Gastrocnemius medialis (tissue), 4 donors: ENCODE data around the gene KPNA6. TPM values are rescaled to one million over a fixed set of nuclear protein-coding genes. Genes with fewer than 3 reads are reported as not detected.
A peak's percentile ranks its signal among the peaks of the same experiment; 100 is the strongest.

Experiments used
- ATAC-seq, 2 donors: fragments of 150-250 bp; one replicate each; pipeline ENCODE4 v1.9.1; 2016
- DNase-seq, 2 donors: peaks; one replicate each; pipeline ENCODE4 v3.0.0-alpha.2; 2019
- H3K27ac ChIP-seq, 4 donors: fragments of 200-600 bp; sonication (generic); 1 replicate in 1 of 4; 2 replicates in 3 of 4; pipeline ENCODE4 v1.5.1; 2016 to 2018; ENCODE audit warnings: mild to moderate bottlenecking in 2 of 4, moderate library complexity in 1 of 4
- H3K27me3 ChIP-seq, 3 donors: fragments of 200-600 bp; sonication (generic) in 2 of 3; 1 replicate in 1 of 3; 2 replicates in 2 of 3; pipeline versions ENCODE4 v1.5.1 to v1.6.0; 2016 to 2019; ENCODE audit warnings: mild to moderate bottlenecking in 1 of 3, moderate library complexity in 1 of 3
- H3K36me3 ChIP-seq, 2 donors: fragments of 200-600 bp; sonication (generic) in 1 of 2; one replicate each; pipeline ENCODE4 v1.5.1; 2017 to 2018
- H3K4me1 ChIP-seq, 2 donors: fragments of 200-600 bp; sonication (generic) in 1 of 2; one replicate each; pipeline ENCODE4 v1.5.1; 2016 to 2017; ENCODE audit warnings: mild to moderate bottlenecking in 2 of 2
- H3K4me3 ChIP-seq, 4 donors: fragments of 200-600 bp; sonication (generic) in 3 of 4; 1 replicate in 1 of 4; 2 replicates in 3 of 4; pipeline ENCODE4 v1.5.1; 2016 to 2019; ENCODE audit warnings: mild to moderate bottlenecking in 2 of 4
- H3K9me3 ChIP-seq, 3 donors: fragments of 200-600 bp; sonication (generic) in 2 of 3; 1 replicate in 1 of 3; 2 replicates in 2 of 3; pipeline ENCODE4 v1.5.1; 2016 to 2019
- CTCF ChIP-seq, 5 experiments: fragments of 450-650 bp in 3 of 5; fragments of 200-600 bp in 2 of 5; sonication (generic) in 2 of 5; IDR thresholded peaks in 4 of 5; conservative IDR thresholded peaks in 1 of 5; 1 replicate in 4 of 5; 2 replicates in 1 of 5; pipeline ENCODE4 v1.5.1; 2016 to 2019; ENCODE audit warnings: antibody characterized with exemption in 5 of 5, mild to moderate bottlenecking in 3 of 5, moderate library complexity in 3 of 5
- POLR2A ChIP-seq, 2 donors: fragments of 450-650 bp; IDR thresholded peaks; one replicate each; pipeline ENCODE4 v1.6.1; 2017; ENCODE audit warnings: antibody characterized with exemption in 2 of 2, mild to moderate bottlenecking in 2 of 2, moderate library complexity in 2 of 2
- in situ Hi-C, 4 donors: fragments of 200-750 bp; cut with MboI; loops; one replicate each; pipeline versions ENCODE4 v1.15.0 to v1.8.0; 2017; ENCODE audit warnings: low sequenced_read_pairs in 4 of 4
- intact Hi-C: fragments of 100-400 bp; cut with DNase I; formaldehyde crosslinking; loops from one replicate; pipeline ENCODE4 v1.15.1; 2023; ENCODE audit warnings: low total_unique reads
- total RNA-seq, 4 donors: library from RNA; depleted of rRNA; stranded (reverse); fragments of >200 nt; gene quantifications; one replicate each; pipeline versions ENCODE4 v1.1.0 to v1.2.3, GENCODE V29; 2016

KPNA6 gene
- total RNA-seq, 4 donors from 2014 or later, result 67.3 to 80.7 (median 74.4) TPM

- Histone ChIP-seq H3K4me3 (peak within 1 kb of the TSS; percentile 69 to 84 (median 76)), H3K9me3 (no peaks in the 10 kb centered on the region), H3K36me3 (peaks cover 0 to 33% of the 10 kb centered on the region in 2 donors), H3K4me1 (peaks cover 33 to 40% of the 10 kb centered on the region in 2 donors), H3K27ac (peak within 1 kb of the TSS; percentile 92 to 98 (median 94)), H3K27me3 (no peaks in the 10 kb centered on the region)
- DNase-seq (peak; percentile 90 to 92), ATAC-seq (peak; percentile 88 to 91)
- TF ChIP-seq CTCF (IDR thresholded peaks at IDR 0.05 in 4 of 5, conservative IDR thresholded peaks at IDR 0.05 in 1 of 5) (peak in 2 of 5 experiments; percentile 15 to 39), POLR2A (IDR thresholded peaks at IDR 0.05) (peak; percentile 72 to 75)
- in situ Hi-C loops (no loop called here), intact Hi-C loops (loop anchor here (2.0 to 5.0 kb wide), 2 partner anchors 21 to 72 kb away; partner anchors contain the start of genes CCDC28B and KPNA6)
Measured at GRCh38 chr1:32179443-32180185, 71.8 kb downstream of the KPNA6 start, which contains the start of gene TXLNA. TXLNA (plus strand) TSS chr1:32179675; CDS start chr1:32180346, 671 bp downstream.

GRCh38 chr1:32180186-32181060 lies 72.6 kb downstream of the KPNA6 start:
- in situ Hi-C loops, result no loop called here
- peak in 1 of 2 donors; percentile 31 for ATAC-seq

GRCh38 chr1:32181065-32181464 lies 73.2 kb downstream of the KPNA6 start:
- Histone ChIP-seq H3K4me3 (peak overlapping the region; percentile 69 to 84 (median 76)), H3K36me3 (peaks cover 0 to 34% of the 10 kb centered on the region in 2 donors), H3K4me1 (peaks cover 38 to 47% of the 10 kb centered on the region in 2 donors), H3K27ac (peak overlapping the region; percentile 92 to 98 (median 94)), H3K9me3 (no peaks in the 10 kb centered on the region), H3K27me3 (no peaks in the 10 kb centered on the region)
- no peak for ATAC-seq
- TF ChIP-seq CTCF (IDR thresholded peaks at IDR 0.05 in 4 of 5, conservative IDR thresholded peaks at IDR 0.05 in 1 of 5) (no peak), POLR2A (IDR thresholded peaks at IDR 0.05) (no peak)
- DNase-seq, result peak in 1 of 2 donors; percentile 9
- in situ Hi-C loops (no loop called here), intact Hi-C loops (no loop called here)

More at GRCh38 chr1:32180186-32181060, 72.6 kb downstream of the KPNA6 start:
- Histone ChIP-seq H3K9me3 (no peaks in the 10 kb centered on the region), H3K27me3 (no peaks in the 10 kb centered on the region), H3K36me3 (peaks cover 0 to 34% of the 10 kb centered on the region in 2 donors), H3K4me1 (peaks cover 38 to 47% of the 10 kb centered on the region in 2 donors), H3K4me3 (peak overlapping the region; percentile 69 to 84 (median 76)), H3K27ac (peak overlapping the region; percentile 92 to 98 (median 94))
- peak in 1 of 2 donors; percentile 49 for DNase-seq
- TF ChIP-seq POLR2A (IDR thresholded peaks at IDR 0.05) (no peak), CTCF (IDR thresholded peaks at IDR 0.05 in 4 of 5, conservative IDR thresholded peaks at IDR 0.05 in 1 of 5) (no peak)
- intact Hi-C loops, result no loop called here

- Histone ChIP-seq H3K4me3 (peak overlapping the region in 1 of 4 donors; percentile 72), H3K27me3 (no peaks in the 10 kb centered on the region), H3K36me3 (peaks cover 0 to 34% of the 10 kb centered on the region in 2 donors), H3K27ac (peak overlapping the region; percentile 92 to 98 (median 94)), H3K4me1 (peaks cover 38 to 47% of the 10 kb centered on the region in 2 donors), H3K9me3 (no peaks in the 10 kb centered on the region)
- ATAC-seq, result no peak
- intact Hi-C loops, result no loop called here
- DNase-seq, result peak in 1 of 2 donors; percentile 10
- no peak for TF ChIP-seq POLR2A (IDR thresholded peaks at IDR 0.05)
- TF ChIP-seq CTCF (IDR thresholded peaks at IDR 0.05 in 4 of 5, conservative IDR thresholded peaks at IDR 0.05 in 1 of 5), result no peak
- in situ Hi-C loops, result no loop called here
Measured at GRCh38 chr1:32181563-32181962, 73.7 kb downstream of the KPNA6 start.
